HepG2 (cell line): ENCODE results near the gene PANK4. TPM values are rescaled to one million over a fixed set of nuclear protein-coding genes. Genes with fewer than 3 reads are reported as not detected.

Source experiments
- AKAP8 ChIP-seq: sonication (generic); formaldehyde crosslinking; IDR thresholded peaks from 2 replicates; pipeline ENCODE4 v1.5.1; 2020; ENCODE audit warnings: mild to moderate bottlenecking, missing genetic modification reagents
- AKNA ChIP-seq: sonication (generic); formaldehyde crosslinking; IDR thresholded peaks from 2 replicates; pipeline ENCODE4 v1.4.0; 2020; ENCODE audit warnings: missing genetic modification reagents, borderline replicate concordance
- BRF2 ChIP-seq: sonication (generic); formaldehyde crosslinking; IDR thresholded peaks from 2 replicates; pipeline ENCODE4 v1.8.1; 2022; ENCODE audit warnings: mild to moderate bottlenecking, missing genetic modification reagents
- GABPA ChIP-seq, 2 experiments: IDR thresholded peaks; 2 replicates each; pipeline ENCODE4 v1.6.1; 2011 to 2016; ENCODE audit warnings: low read depth in 2 of 2, low read length in 1 of 2, missing biosample characterization in 1 of 2, missing genetic modification characterization in 1 of 2
- GPBP1L1 ChIP-seq: sonication (generic); formaldehyde crosslinking; IDR thresholded peaks from 2 replicates; pipeline ENCODE4 v1.5.0; 2020; ENCODE audit warnings: mild to moderate bottlenecking, missing genetic modification reagents
- KDM5A ChIP-seq: fragments of 200-600 bp; sonication (generic); IDR thresholded peaks from 2 replicates; pipeline ENCODE4 v1.7.0; 2018; ENCODE audit warnings: antibody characterized with exemption, mild to moderate bottlenecking, low read length, borderline replicate concordance
- NCOA1 ChIP-seq: sonication (generic); formaldehyde crosslinking; IDR thresholded peaks from 2 replicates; pipeline ENCODE4 v1.9.0; 2021; ENCODE audit warnings: missing genetic modification reagents
- NCOA5 ChIP-seq: sonication (generic); formaldehyde crosslinking; IDR thresholded peaks from 2 replicates; pipeline ENCODE4 v1.4.0; 2020; ENCODE audit warnings: missing genetic modification reagents
- SMC3 ChIP-seq: IDR thresholded peaks from 2 replicates; pipeline ENCODE4 v1.6.1; 2011; ENCODE audit warnings: low read length, improper control_type of control experiment
- SP140L ChIP-seq: sonication (generic); formaldehyde crosslinking; IDR thresholded peaks from 2 replicates; pipeline ENCODE4 v1.4.0; 2020; ENCODE audit warnings: missing genetic modification reagents, borderline replicate concordance
- XRCC5 ChIP-seq: fragments of 200-400 bp; formaldehyde crosslinking; optimal IDR thresholded peaks from 2 replicates; pipeline ENCODE3; 2017; ENCODE audit warnings: mild to moderate bottlenecking, low read length
- ZFY ChIP-seq: sonication (generic); formaldehyde crosslinking; IDR thresholded peaks from 2 replicates; pipeline ENCODE4 v1.4.0; 2020; ENCODE audit warnings: missing genetic modification reagents
- ZNF460 ChIP-seq: sonication (generic); formaldehyde crosslinking; IDR thresholded peaks from 2 replicates; pipeline ENCODE4 v1.5.1; 2020; ENCODE audit warnings: missing genetic modification reagents, mild to moderate bottlenecking, borderline replicate concordance
- ZNF660 ChIP-seq: sonication (generic); formaldehyde crosslinking; IDR thresholded peaks from 2 replicates; pipeline ENCODE4 v1.5.1; 2020; ENCODE audit warnings: mild to moderate bottlenecking, low read depth, missing genetic modification reagents, borderline replicate concordance
- ZNF687 ChIP-seq: sonication (generic); formaldehyde crosslinking; IDR thresholded peaks from 2 replicates; pipeline ENCODE4 v1.5.1; 2020; ENCODE audit warnings: mild to moderate bottlenecking, missing genetic modification reagents, moderate library complexity
- ZNF720 ChIP-seq: sonication (generic); formaldehyde crosslinking; IDR thresholded peaks from 2 replicates; pipeline ENCODE4 v1.4.0; 2020; ENCODE audit warnings: missing genetic modification reagents
- ZNF790 ChIP-seq: sonication (generic); formaldehyde crosslinking; IDR thresholded peaks from 2 replicates; pipeline ENCODE4 v1.8.0; 2022; ENCODE audit warnings: missing genetic modification reagents, mild to moderate bottlenecking, borderline replicate concordance
- polyA plus RNA-seq, 8 experiments: library from polyadenylated mRNA; depleted of rRNA in 3 of 8; stranded (reverse) in 7 of 8; unstranded in 1 of 8; fragments of >200 nt; fragmentation: Illumina TruSeq in 4 of 8; extraction: Trizol in 4 of 8; gene quantifications; 2 replicates each; pipeline versions ENCODE4 v1.2.1 to v1.2.3, GENCODE V29; 2011 to 2016; ENCODE audit warnings: low read depth in 4 of 8, missing spikeins in 1 of 8, mixed read lengths in 1 of 8; ENCODE audit not compliant: insufficient read depth in 1 of 8
- total RNA-seq, 5 experiments: library from RNA; depleted of rRNA; stranded (reverse); fragments of >200 nt; fragmentation: Illumina TruSeq; extraction: Trizol; gene quantifications; 2 replicates each; pipeline ENCODE4 v1.2.3, GENCODE V29; 2016; ENCODE audit warnings: low read depth in 1 of 5

PANK4 gene
- total and polyA plus RNA-seq, 2 of the 13 experiments (the other 11 are each of a cell fraction or from before 2014, with no cell fraction given) = 17.4 to 19.3 TPM

- TF ChIP-seq AKNA (CRISPR knock-in tag) (no peak), ZNF687 (no peak), NCOA5 (CRISPR knock-in tag) (no peak), NCOA1 (no peak), AKAP8 (CRISPR knock-in tag) (no peak), ZNF720 (no peak), SP140L (no peak), BRF2 (CRISPR knock-in tag) (no peak), GABPA (IDR thresholded peaks at IDR 0.05; ENCODE audit: low read depth, low read length) (no peak), GABPA (CRISPR knock-in tag; IDR thresholded peaks at IDR 0.05; ENCODE audit: low read depth) (no peak), KDM5A (no peak), GPBP1L1 (no peak), SMC3 (0 out of 2 replicates have a peak, but pooled peaks have one; percentile 20), ZNF460 (CRISPR knock-in tag) (no peak), ZNF790 (no peak), ZFY (CRISPR knock-in tag) (peak; percentile 10; the same call in 1 of the 2 replicates), XRCC5 (peak; percentile 46), ZNF660 (CRISPR knock-in tag) (no peak)
Observed at GRCh38 chr1:2554621-2555387, 28.4 kb upstream of the PANK4 start (continued).
